ELF-1 (cell line): ENCODE measurements around the gene PRR36.

Experiments
- DNase-seq: peaks from one replicate; pipeline ENCODE4 v3.0.0-alpha.2; 2016; ENCODE audit warnings: low read depth, low spot score

The PRR36 gene

DNA sequence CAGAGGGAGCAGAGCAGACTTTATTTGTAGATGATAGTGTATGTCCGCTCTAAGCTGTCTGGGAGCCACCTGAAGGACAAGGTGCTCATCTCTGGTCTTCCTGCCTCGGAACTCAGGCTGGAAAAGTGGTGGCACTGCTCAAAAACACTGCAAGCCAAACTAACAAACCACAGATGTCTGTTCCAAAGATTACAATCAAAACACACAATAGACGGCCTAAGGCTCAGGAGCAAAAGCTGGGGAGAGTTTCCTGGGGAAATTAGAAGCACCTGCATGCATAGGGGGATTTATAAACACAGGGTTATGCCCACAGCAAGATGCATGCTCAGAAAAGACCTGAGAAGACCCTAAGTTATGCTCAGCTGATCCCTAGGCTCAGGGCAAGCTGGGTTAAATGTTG lies 53.6 kb downstream of the PRR36 start:
- DNase-seq: no peak

DNA sequence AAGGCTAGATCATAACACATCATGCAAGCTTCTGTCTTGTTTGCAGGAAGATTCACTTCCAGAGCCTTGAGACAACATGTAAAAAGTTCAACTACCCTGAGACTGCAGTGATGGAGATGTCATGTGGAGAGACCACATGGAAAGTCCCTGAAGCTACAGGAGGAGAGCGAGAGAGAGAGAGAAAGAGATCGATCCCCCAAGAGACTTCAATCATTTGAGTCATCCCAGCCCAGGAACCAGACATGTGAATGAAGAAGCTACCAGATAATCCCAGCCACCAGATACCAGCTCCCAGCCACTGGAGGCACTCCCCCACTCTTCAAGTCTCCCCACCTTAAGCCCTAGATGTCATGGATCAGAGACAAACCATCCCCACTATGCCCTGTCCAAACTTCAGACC lies 54.9 kb downstream of the PRR36 start:
- no peak for DNase-seq

DNA sequence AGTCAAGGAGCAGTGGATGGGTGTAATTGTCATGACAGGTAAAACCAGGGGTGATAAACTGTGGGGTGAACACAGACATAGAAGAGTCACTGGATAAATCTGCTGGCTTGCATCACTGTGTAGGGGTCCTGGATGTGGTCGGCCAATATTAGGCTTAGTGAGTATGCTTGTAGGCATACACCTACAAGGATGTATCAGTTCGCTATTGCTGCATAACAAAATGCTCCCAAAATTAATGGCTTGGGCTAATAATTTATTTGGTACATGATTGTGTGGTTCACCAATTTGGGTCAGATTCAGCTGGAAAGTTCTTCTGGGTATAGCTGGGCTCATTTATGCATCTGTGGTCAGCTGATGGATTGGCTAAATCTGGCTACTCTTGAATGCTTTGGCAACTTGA lies 55.4 kb downstream of the PRR36 start:
- DNase-seq: no peak
